ENCODE data around the gene CLSTN2. TPM values are rescaled to one million over a fixed set of nuclear protein-coding genes. Genes with fewer than 3 reads are reported as not detected.

Gene CLSTN2
- total RNA-seq, 4 donors from 2014 or later: 2.7 to 5.0 (median 3.1) TPM

DNA sequence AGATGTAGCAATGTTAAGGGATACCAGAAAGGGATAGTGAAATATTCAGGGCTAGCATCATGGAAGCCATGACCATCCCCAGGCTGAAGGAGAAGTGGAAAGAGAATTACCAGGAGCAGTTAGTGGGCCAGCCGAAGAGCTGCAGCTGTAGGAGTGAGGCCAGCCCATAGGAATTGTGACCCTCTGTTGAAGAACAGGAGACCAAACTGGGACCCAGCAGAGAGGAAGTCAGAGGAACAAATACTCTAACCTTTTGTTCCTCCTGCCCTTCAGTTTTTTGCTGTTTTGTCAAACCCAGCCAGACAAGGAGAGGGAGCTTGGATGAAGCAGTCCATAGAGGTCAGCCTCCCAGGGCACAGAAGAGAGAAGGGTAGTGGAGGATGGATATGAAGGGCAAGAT, 115.4 kb downstream of the CLSTN2 start:
- Histone ChIP-seq H3K27ac (no peak overlapping the region), H3K4me3 (no peak overlapping the region), H3K9me3 (no peaks in the 10 kb centered on the region), H3K4me1 (no peaks in the 10 kb centered on the region), H3K36me3 (no peaks in the 10 kb centered on the region), H3K27me3 (no peaks in the 10 kb centered on the region)
- TF ChIP-seq CTCF (IDR thresholded peaks at IDR 0.05) (no peak), POLR2A (IDR thresholded peaks at IDR 0.05) (no peak)
- no peak for DNase-seq

GRCh38 chr3:140051019-140051957, 116.3 kb downstream of the CLSTN2 start:
- Histone ChIP-seq H3K27ac (no peak overlapping the region), H3K27me3 (no peaks in the 10 kb centered on the region), H3K4me3 (no peak overlapping the region), H3K36me3 (no peaks in the 10 kb centered on the region), H3K4me1 (no peaks in the 10 kb centered on the region), H3K9me3 (no peaks in the 10 kb centered on the region)
- no peak for DNase-seq
- TF ChIP-seq CTCF (IDR thresholded peaks at IDR 0.05): no peak
- no peak for TF ChIP-seq POLR2A (IDR thresholded peaks at IDR 0.05)

DNA sequence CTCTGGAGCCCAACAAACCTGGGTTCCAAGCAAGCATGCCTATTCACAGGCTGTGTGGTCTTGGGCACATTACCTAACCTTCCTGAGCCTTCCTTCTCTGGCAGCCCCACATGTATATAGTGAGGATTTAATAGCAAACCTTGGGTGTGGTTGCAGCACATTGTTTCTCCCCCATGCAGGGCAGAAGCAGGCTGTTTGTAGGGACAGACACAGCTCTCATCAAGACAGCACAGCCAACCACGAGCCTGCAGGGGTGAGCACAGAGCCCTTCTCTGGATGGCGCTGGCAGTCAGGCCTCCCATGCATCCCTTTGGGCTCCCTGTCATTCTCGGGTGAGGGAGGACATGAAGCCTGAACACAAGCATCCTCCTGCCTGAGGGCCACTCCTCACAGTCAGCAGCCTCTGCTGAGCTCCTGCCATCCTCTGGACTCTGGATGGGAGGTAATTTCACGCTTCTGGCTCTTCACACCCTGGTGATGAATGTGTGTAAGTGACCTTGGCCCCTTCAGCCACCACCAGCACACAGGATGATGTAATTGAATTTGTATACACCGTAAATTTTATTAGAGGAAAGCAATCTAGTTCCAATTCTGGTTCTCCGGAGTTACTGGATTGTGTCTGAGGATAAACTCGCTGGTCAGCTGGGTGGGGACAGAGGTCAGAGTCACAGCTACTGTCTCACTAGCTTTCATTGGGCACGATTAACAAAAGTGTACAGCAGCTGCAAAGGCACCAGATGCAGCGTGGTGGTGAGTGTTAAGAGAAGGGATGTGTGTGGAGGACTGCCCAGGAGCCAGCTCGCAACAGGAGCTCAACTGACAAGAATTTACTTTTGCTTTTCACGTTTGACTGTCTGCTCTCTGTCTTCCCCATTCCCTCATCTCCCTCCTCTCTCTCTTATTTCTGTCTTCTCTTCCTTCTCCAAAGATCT, 118.1 kb downstream of the CLSTN2 start:
- Histone ChIP-seq H3K27ac (no peak overlapping the region), H3K4me1 (no peaks in the 10 kb centered on the region), H3K36me3 (no peaks in the 10 kb centered on the region), H3K27me3 (no peaks in the 10 kb centered on the region), H3K9me3 (no peaks in the 10 kb centered on the region), H3K4me3 (no peak overlapping the region)
- TF ChIP-seq POLR2A (IDR thresholded peaks at IDR 0.05): no peak
- TF ChIP-seq CTCF (IDR thresholded peaks at IDR 0.05): no peak
- DNase-seq: no peak

DNA sequence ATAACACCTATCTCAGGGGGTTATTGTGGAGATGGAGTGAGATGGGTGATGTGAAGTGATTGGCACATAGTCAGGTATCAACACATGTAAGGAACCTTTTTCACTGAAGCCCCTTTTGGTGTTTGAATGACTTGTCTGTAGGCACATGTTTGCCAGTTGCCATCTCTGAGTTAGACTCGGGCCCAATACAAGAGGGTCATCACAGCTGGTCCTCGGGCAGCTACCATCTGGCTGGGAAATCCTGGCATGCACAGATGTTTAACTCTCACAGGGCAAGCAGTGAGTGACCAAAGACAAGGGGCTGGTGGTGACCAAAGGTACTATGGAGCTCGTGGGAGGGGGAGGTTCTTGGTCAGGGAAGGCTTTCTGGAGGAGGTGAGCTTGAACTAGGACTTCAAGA, 118.8 kb downstream of the CLSTN2 start:
- DNase-seq: no peak
- no peak overlapping the region for H3K27ac ChIP-seq

More for the DNA sequence above, 118.8 kb downstream of the CLSTN2 start:
- Histone ChIP-seq H3K4me3 (no peak overlapping the region), H3K36me3 (no peaks in the 10 kb centered on the region), H3K27me3 (no peaks in the 10 kb centered on the region), H3K9me3 (no peaks in the 10 kb centered on the region), H3K4me1 (no peaks in the 10 kb centered on the region)
- TF ChIP-seq POLR2A (IDR thresholded peaks at IDR 0.05) (no peak), CTCF (IDR thresholded peaks at IDR 0.05) (no peak)
